Neutrophil (primary cell): ENCODE data around the gene NSRP1.
"Not testable (repeated sequence)": the region's sequence is repeated elsewhere in the genome, so short reads cannot be mapped to it uniquely, and the experiment has no call there.

Source experiments
- H3K27ac ChIP-seq: fragments of 200-600 bp; sonication (generic); 2 replicates; pipeline ENCODE4 v1.5.1; 2016; ENCODE audit warnings: mild to moderate bottlenecking, moderate library complexity
- H3K27me3 ChIP-seq: fragments of 200-600 bp; sonication (generic); 2 replicates; pipeline ENCODE4 v1.6.0; 2016; ENCODE audit warnings: mild to moderate bottlenecking
- H3K36me3 ChIP-seq: fragments of 200-600 bp; sonication (generic); 2 replicates; pipeline ENCODE4 v1.5.1; 2017
- H3K4me1 ChIP-seq, 2 experiments: fragments of 200-600 bp in 1 of 2; sonication (generic) in 1 of 2; 1 replicate in 1 of 2; 2 replicates in 1 of 2; pipeline versions ENCODE4 v1.5.1 to v1.6.1; 2013 to 2016; ENCODE audit warnings: low read depth in 1 of 2, low read length in 1 of 2, mild to moderate bottlenecking in 1 of 2, moderate library complexity in 1 of 2; ENCODE audit not compliant: control insufficient read depth in 1 of 2, insufficient read depth in 1 of 2
- H3K4me3 ChIP-seq, 2 experiments: fragments of 200-600 bp in 1 of 2; sonication (generic) in 1 of 2; 1 replicate in 1 of 2; 2 replicates in 1 of 2; pipeline ENCODE4 v1.5.1; 2013 to 2016; ENCODE audit warnings: low read depth in 1 of 2, low read length in 1 of 2, mild to moderate bottlenecking in 1 of 2, moderate library complexity in 1 of 2
- H3K9me3 ChIP-seq: fragments of 200-600 bp; sonication (generic); 2 replicates; pipeline ENCODE4 v1.5.1; 2016
- CTCF ChIP-seq: fragments of 200-600 bp; sonication (generic); IDR thresholded peaks from 2 replicates; pipeline ENCODE4 v1.5.1; 2016; ENCODE audit warnings: antibody characterized with exemption

NSRP1 gene

GRCh38 chr17:30112794-30113193 lies 3.8 kb upstream of the NSRP1 start:
- no peak for TF ChIP-seq CTCF
- Histone ChIP-seq H3K4me3 (no peak overlapping the region), H3K9me3 (no peaks in the 10 kb centered on the region), H3K27me3 (no peaks in the 10 kb centered on the region), H3K4me1 (peaks cover 10 to 15% of the 10 kb centered on the region in 2 experiments), H3K27ac (no peak overlapping the region), H3K36me3 (no peaks in the 10 kb centered on the region)

GRCh38 chr17:30113213-30113612 lies 3.4 kb upstream of the NSRP1 start:
- Histone ChIP-seq H3K36me3 (no peaks in the 10 kb centered on the region), H3K4me3 (no peak overlapping the region), H3K27ac (no peak overlapping the region), H3K9me3 (no peaks in the 10 kb centered on the region), H3K27me3 (no peaks in the 10 kb centered on the region), H3K4me1 (peaks cover 10 to 18% of the 10 kb centered on the region in 2 experiments)
- no peak for TF ChIP-seq CTCF

- peak overlapping the region; percentile 92 for H3K27ac ChIP-seq
- H3K9me3 ChIP-seq, result no peaks in the 10 kb centered on the region
- no peaks in the 10 kb centered on the region for H3K36me3 ChIP-seq
- H3K27me3 ChIP-seq, result no peaks in the 10 kb centered on the region
- H3K4me3 ChIP-seq, result peak overlapping the region; percentile 82 to 88
- H3K4me1 ChIP-seq, result peaks cover 10 to 18% of the 10 kb centered on the region in 2 experiments
- no peak for TF ChIP-seq CTCF
These were observed 313 bp upstream of the NSRP1 start for GRCh38 chr17:30116345-30116660.

GRCh38 chr17:30117675-30118081 lies 1.1 kb downstream of the NSRP1 start:
- Histone ChIP-seq H3K4me3 (peak overlapping the region; percentile 82 to 88), H3K36me3 (peaks cover 4% of the 10 kb centered on the region), H3K27ac (peak overlapping the region; percentile 92)

GRCh38 chr17:30118635-30119034 lies 2.0 kb downstream of the NSRP1 start:
- H3K9me3 ChIP-seq, H3K36me3 ChIP-seq, H3K4me3 ChIP-seq, H3K27me3 ChIP-seq, H3K27ac ChIP-seq: not testable (repeated sequence)
- peaks cover 10 to 21% of the 10 kb centered on the region in 2 experiments for H3K4me1 ChIP-seq

More at GRCh38 chr17:30117675-30118081, 1.1 kb downstream of the NSRP1 start:
- Histone ChIP-seq H3K27me3 (no peaks in the 10 kb centered on the region), H3K4me1 (peaks cover 10 to 19% of the 10 kb centered on the region in 2 experiments), H3K9me3 (no peaks in the 10 kb centered on the region)
- TF ChIP-seq CTCF, result no peak

- H3K36me3 ChIP-seq, result peaks cover 19% of the 10 kb centered on the region
- H3K4me3 ChIP-seq, result no peak overlapping the region
- TF ChIP-seq CTCF, result no peak
- H3K27me3 ChIP-seq, result no peaks in the 10 kb centered on the region
- peaks cover 0 to 3% of the 10 kb centered on the region in 2 experiments for H3K4me1 ChIP-seq
- H3K27ac ChIP-seq, result peak overlapping the region; percentile 33
- H3K9me3 ChIP-seq, result no peaks in the 10 kb centered on the region
These were observed 7.7 kb downstream of the NSRP1 start for GRCh38 chr17:30124273-30124796.
